LNCAP (cell line): ENCODE measurements around the gene WDFY3.

Source experiments
- TF ChIP-seq, protein P1 (sequence below): fragments of 450-650 bp; IDR thresholded peaks from 2 replicates; pipeline ENCODE4 v1.5.1; 2017; ENCODE audit warnings: mild to moderate bottlenecking

The WDFY3 gene

DNA sequence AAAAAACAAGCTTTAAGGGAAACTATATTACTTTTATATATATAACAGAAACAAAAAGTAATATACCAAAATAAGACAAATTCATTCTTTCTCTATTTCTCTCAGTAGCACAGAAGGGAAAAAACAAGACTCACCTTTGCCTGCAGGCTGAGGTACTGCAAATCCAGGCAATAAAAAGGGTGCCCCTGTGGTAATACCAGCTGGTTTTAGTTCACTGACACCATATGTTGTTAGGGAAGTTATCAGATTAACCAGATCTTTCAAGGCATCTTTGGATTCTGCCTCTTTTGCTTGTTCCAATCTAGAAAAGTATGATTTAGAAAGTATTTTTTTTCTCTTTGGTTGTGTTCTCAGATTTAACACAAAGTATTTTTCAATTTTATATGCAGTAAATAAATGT lies 139.8 kb downstream of the WDFY3 start:
- TF ChIP-seq, protein P1, sequence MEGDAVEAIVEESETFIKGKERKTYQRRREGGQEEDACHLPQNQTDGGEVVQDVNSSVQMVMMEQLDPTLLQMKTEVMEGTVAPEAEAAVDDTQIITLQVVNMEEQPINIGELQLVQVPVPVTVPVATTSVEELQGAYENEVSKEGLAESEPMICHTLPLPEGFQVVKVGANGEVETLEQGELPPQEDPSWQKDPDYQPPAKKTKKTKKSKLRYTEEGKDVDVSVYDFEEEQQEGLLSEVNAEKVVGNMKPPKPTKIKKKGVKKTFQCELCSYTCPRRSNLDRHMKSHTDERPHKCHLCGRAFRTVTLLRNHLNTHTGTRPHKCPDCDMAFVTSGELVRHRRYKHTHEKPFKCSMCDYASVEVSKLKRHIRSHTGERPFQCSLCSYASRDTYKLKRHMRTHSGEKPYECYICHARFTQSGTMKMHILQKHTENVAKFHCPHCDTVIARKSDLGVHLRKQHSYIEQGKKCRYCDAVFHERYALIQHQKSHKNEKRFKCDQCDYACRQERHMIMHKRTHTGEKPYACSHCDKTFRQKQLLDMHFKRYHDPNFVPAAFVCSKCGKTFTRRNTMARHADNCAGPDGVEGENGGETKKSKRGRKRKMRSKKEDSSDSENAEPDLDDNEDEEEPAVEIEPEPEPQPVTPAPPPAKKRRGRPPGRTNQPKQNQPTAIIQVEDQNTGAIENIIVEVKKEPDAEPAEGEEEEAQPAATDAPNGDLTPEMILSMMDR, result no peak

DNA sequence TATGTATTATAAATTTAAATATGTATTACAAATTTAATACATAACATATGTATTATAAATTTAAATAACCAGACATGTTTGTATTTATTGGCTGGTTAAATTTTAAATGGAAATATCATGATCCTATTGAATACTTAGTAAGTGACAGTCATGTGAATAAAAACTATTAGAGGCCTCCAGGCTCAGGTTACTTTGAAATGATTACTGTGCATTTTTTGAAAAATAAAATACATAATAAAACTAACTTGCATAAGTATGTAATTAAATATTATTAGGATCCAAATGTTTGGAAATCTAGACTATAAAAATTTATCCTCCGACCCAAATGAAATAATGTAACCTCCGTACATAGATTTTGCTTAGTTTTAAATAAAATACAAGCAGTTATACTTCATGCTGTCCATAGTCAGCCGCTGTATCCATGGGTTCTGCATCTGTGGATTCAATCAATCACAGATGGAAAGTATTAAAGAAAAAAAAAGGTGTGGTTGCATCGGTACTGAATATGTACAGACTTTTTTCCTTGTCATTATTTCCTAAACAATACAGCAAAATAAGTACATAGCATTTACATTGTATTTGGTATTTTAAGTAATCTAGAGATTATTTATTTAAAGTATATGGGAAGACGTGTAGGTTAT lies 140.7 kb downstream of the WDFY3 start:
- TF ChIP-seq, protein P1, result no peak

DNA sequence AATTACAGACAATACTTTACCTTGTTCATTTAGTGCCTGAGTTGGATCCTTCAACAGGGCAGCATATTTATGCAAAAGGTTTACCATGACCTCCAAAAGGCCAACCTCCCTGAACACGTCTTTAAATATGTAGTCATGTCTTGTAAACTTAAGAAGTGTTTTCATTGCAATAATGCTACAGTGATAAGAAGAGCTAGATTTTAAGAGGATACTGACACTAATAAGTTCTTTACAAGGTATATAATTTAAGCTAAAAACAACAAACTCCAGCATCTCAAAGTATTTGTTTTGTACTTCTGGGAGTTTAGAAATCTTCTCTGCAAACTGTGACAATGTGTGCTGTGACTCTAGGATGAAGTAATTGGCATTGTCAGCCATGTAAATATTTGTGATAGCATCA lies 145.4 kb downstream of the WDFY3 start:
- TF ChIP-seq, protein P1, result no peak

DNA sequence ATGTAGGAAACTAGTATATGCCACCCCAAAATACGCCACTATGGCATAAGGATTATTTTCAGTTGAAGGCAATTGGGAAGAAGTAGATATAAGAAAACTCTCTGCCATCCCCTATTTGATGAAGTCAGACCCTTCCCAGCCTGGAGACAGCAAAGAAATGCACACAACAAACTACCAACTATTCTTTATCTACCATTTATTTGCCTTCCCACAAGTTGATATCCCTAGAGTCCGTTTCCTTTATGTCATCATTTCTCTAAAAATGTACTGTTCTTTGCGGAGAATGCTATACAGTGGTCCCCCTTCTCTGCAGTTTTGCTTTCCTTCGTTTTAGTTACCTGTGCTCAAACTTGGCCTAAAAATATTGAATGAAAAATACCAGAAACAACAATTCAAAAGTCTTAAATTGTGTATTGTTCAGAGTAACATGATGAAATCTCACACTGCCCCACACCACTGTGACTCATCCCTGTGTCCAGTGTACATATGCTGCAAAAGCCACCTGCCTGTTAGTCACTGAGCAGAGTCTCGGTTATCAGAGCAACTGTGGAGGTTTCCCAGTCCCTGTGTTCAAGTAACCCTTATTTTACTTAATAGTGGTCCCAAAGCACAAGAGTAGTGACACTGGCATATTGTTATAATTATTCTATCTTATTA lies 152.3 kb downstream of the WDFY3 start:
- TF ChIP-seq, protein P1, result no peak

DNA sequence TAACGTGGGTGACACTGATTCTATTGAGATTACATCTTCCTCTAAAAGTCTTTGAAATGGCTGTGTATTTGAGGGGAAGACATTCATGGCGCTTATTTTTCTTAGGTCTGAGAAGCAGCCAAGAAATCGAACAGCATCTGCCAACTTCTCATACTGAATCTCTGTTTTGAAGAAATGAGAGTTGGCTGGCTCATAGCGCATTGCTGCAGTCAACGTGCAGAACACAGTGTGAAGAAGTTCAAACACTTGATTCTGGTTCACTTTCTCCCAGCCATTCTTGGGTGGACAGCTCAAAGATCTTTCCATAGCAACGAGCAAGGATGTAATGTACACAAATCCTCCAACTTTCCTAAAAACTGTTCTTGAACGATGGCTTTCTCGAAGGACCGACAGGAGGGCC lies 156.5 kb downstream of the WDFY3 start:
- TF ChIP-seq, protein P1, result no peak

DNA sequence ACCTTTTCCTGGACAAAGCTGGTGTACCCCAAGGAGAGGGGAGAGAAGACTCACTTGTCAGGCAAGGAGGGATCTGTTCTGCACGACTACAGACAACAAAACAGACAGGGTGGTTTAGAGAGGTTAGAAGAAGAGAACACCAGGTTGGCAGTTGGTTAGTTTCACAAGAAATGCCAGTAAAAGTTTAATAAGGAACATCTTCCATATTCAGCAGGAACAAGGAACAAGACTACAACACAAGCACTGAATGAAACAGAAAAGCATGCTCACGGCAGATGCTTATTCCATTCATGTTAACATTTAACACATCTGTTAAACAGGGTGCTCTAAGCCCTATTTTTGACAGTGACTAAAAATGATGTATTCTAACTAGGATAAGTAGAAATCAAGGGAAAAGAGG lies 158.2 kb downstream of the WDFY3 start:
- TF ChIP-seq, protein P1, result no peak

DNA sequence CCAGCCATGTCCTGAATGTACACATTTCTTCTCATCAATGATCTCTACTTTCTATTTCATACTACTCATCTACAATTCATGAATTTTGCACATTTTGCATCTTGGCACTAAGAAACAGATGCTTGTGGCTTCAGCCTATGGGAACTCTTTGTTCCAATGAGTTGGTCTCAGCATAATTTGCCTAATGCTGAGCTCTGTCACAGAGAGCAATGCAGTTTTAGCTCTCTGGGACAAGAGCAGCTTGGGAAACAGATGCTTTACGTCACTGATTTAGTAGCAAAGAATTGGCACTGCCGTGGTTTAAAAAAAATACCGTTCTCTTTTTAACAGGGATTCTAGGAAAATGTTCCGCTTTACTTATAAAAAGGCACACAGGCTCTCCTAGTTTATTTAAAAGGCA lies 162.4 kb downstream of the WDFY3 start:
- TF ChIP-seq, protein P1, result no peak

DNA sequence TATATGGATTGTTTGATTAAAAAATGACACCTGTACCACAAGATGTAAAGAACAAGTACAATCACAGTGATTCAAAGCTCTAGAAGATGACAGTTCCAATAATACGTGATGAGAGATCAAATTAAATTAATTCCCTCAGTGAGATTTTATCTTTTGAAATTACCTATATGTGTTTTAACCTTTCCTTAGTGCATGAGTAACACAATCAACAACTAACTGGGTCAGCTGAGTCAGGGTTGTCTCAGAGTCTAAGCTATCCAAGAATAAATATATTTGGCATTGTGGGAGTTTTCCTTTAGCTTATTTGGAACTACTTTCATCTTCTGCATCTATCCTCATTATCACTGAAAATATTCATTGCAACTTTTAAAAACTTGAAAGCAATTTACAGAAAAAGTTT lies 162.8 kb downstream of the WDFY3 start:
- TF ChIP-seq, protein P1, result no peak
